Psoas muscle (tissue), 8 donors: ENCODE results near the gene PIK3C2A. TPM values are rescaled to one million over a fixed set of nuclear protein-coding genes. Genes with fewer than 3 reads are reported as not detected.
"Not testable (repeated sequence)": the region's sequence is repeated elsewhere in the genome, so short reads cannot be mapped to it uniquely, and the experiment has no call there.

Experiments used
- ATAC-seq, 4 donors: fragments of 200-7000 bp; cut with Tn5 transposase; one replicate each; pipeline ENCODE4 v1.9.1; 2020; ENCODE audit warnings: moderate library complexity in 3 of 4, mild to moderate bottlenecking in 2 of 4
- DNase-seq, 2 donors: peaks; one replicate each; pipeline ENCODE4 v3.0.0-alpha.2; 2020
- H3K27ac ChIP-seq: fragments of 200-600 bp; one replicate; pipeline ENCODE4 v1.8.0; 2022
- H3K27me3 ChIP-seq, 3 donors: fragments of 200-600 bp in 1 of 3; one replicate each; pipeline versions ENCODE4 v1.6.1 to v1.8.0; 2013 to 2022; ENCODE audit warnings: low read length in 2 of 3, mild to moderate bottlenecking in 2 of 3, moderate library complexity in 1 of 3; ENCODE audit not compliant: insufficient read depth in 3 of 3
- H3K36me3 ChIP-seq, 2 donors: fragments of 200-600 bp in 1 of 2; one replicate each; pipeline versions ENCODE4 v1.6.1 to v1.8.0; 2013 to 2022; ENCODE audit warnings: low read depth in 1 of 2, mild to moderate bottlenecking in 1 of 2, moderate library complexity in 1 of 2; ENCODE audit not compliant: insufficient read depth in 1 of 2
- H3K4me1 ChIP-seq: fragments of 200-600 bp; one replicate; pipeline ENCODE4 v1.8.0; 2022
- H3K4me3 ChIP-seq: fragments of 200-600 bp; one replicate; pipeline ENCODE4 v1.8.0; 2022; ENCODE audit warnings: mild to moderate bottlenecking
- H3K9me3 ChIP-seq: fragments of 200-600 bp; one replicate; pipeline ENCODE4 v1.8.0; 2022
- WGBS, 3 donors: extraction: QIAGEN DNeasy Blood & Tissue Kit; methylation state at CpG; one replicate each; pipeline versions ENCODE4 v1.1.6 to v1.1.7; 2013; 5-methylcytosine and 5-hydroxymethylcytosine counted together
- intact Hi-C, 2 donors: fragments of 100-400 bp; cut with DNase I; formaldehyde crosslinking; loops; one replicate each; pipeline versions ENCODE4 v1.11.0 to v1.14.2; 2022
- polyA plus RNA-seq, 3 donors: library from polyadenylated mRNA; stranded (reverse); fragments of 200-250 nt; gene quantifications; one replicate each; pipeline ENCODE4 v1.2.3, GENCODE V29; 2013
- total RNA-seq, 4 donors: library from RNA; stranded (reverse); fragmentation: NEBNext Ultra II Directional in 2 of 4; extraction: Animal tissue kit (Norgen Biotek cat#: 25700) in 2 of 4; gene quantifications; one replicate each; pipeline versions ENCODE4 v1.2.1 to v1.2.4, GENCODE V29; 2021 to 2023
- TF ChIP-seq, protein P1 (sequence below): fragments of 200-600 bp; IDR thresholded peaks from one replicate; pipeline ENCODE4 v1.8.0; 2022; ENCODE audit warnings: antibody characterized with exemption
- donor health status: healthy with polysubstance abuse.
- donor health status: DM: no; HTN: no; CAD: no; lungs with moderate emphysema.
- donor health status: Bipolar disorder and iron deficiency.
- donor health status: healthy.
- donor health status: DM: yes; HTN: yes; CAD: no.
- donor health status: DM: no; HTN: no; CAD: no.
- donor health status: DM: no; HTN: no; CAD: no.
- donor health status: DM: yes; HTN: yes; CAD: no.

Gene PIK3C2A
- total and polyA plus RNA-seq, 7 donors: 3.1 to 16.6 (median 14.0) TPM

DNA sequence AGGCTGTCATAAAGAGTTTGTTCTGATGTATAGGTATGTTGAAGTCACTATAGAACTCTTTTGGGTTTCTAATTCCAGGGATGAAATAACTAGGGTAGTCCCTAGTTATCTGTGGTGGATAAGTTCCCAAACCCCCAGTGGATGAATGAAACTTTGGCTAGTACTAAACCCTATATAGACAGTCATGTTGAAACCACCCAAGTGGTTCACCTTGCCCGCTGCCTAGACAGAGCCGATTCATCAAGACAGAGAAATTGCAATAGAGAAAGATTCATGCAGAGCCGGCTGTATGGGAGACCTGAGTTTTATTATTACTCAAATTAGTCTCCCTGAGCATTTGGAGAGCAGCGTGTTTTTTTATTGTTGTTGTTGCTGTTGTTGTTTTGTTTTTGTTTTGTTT, 44.9 kb upstream of the PIK3C2A start:
- TF ChIP-seq, protein P1, sequence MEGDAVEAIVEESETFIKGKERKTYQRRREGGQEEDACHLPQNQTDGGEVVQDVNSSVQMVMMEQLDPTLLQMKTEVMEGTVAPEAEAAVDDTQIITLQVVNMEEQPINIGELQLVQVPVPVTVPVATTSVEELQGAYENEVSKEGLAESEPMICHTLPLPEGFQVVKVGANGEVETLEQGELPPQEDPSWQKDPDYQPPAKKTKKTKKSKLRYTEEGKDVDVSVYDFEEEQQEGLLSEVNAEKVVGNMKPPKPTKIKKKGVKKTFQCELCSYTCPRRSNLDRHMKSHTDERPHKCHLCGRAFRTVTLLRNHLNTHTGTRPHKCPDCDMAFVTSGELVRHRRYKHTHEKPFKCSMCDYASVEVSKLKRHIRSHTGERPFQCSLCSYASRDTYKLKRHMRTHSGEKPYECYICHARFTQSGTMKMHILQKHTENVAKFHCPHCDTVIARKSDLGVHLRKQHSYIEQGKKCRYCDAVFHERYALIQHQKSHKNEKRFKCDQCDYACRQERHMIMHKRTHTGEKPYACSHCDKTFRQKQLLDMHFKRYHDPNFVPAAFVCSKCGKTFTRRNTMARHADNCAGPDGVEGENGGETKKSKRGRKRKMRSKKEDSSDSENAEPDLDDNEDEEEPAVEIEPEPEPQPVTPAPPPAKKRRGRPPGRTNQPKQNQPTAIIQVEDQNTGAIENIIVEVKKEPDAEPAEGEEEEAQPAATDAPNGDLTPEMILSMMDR: no peak
- Histone ChIP-seq H3K4me3 (no peak overlapping the region), H3K9me3 (no peaks in the 10 kb centered on the region), H3K27ac (no peak overlapping the region), H3K27me3 (no peaks in the 10 kb centered on the region), H3K36me3 (no peaks in the 10 kb centered on the region), H3K4me1 (no peaks in the 10 kb centered on the region)
- ATAC-seq: no peak
- WGBS, 3 donors: 67 to 94% (median 77%) methylated on average over 4 of the region's 4 CpGs
- intact Hi-C loops: no loop called here
- no peak for DNase-seq

DNA sequence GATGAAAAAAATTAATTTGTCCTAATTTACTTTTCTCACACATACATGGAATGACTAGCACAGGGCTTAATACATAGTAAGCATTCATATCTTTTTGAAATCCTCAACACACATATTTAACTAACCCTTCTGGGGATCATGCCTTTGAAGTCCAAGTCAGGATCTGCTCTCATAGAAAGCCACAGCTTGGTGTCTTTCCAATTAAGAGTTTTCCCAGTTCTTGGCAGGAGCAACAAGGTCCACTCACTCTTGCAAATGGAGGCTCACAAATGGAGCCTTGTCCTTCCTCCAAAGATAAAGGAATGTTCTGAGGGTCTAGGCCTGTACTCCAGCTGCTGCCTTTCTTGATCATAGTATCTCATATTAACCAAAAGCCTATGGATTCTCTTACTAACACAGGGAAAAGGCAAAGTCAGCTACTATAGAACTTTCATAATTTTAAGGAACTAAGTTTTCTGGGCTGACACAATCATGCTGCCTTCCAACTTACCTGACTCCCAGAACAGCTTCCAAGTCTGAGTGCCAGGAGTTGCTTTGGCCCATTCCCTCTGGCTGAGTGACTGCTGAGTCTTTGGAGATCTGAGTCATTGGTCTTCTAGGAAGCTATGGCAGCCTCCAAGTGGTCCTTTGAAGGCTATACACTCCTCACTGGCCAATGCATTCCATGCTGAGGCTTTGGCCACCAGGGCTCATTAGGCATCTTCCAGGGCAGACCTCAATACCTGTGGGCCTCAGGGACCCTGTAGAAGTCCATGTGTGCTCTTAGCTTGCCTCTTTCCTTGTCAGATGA, 43.0 kb upstream of the PIK3C2A start:
- TF ChIP-seq, protein P1: no peak

DNA sequence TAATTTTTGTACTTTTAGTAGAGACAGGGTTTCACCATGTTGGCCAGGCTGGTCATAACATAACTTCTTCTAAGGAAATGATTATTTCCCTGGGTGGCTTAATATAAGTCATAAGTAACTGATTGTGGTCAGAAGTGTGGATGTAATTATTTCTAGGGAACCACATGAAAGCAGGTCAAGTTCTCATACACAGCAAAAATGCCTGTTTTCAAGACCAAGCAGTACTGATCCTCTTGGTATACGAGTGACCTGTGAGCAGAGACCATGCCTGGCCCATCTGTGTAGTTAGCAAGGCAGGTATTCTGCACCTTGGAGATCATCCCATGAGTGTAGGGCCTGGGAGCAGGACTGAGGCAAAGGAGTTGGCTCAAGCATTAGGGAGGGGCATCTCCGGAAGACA, 36.3 kb upstream of the PIK3C2A start:
- ATAC-seq (no peak), DNase-seq (no peak)
- no peaks in the 10 kb centered on the region for H3K36me3 ChIP-seq
- intact Hi-C loops: no loop called here
- no peak overlapping the region for H3K4me3 ChIP-seq
- 77 to 82% (median 78%) methylated on average over 2 of the region's 2 CpGs for WGBS, 3 donors
- H3K27me3 ChIP-seq: no peaks in the 10 kb centered on the region
- no peak overlapping the region for H3K27ac ChIP-seq
- no peaks in the 10 kb centered on the region for H3K9me3 ChIP-seq
- H3K4me1 ChIP-seq: no peaks in the 10 kb centered on the region
- TF ChIP-seq, protein P1: no peak

More for the DNA sequence above, 43.0 kb upstream of the PIK3C2A start:
- H3K4me1 ChIP-seq: no peaks in the 10 kb centered on the region
- no peaks in the 10 kb centered on the region for H3K36me3 ChIP-seq
- H3K27ac ChIP-seq: no peak overlapping the region
- intact Hi-C loops: no loop called here
- no peak for ATAC-seq
- H3K4me3 ChIP-seq: no peak overlapping the region
- no peak for DNase-seq
- H3K9me3 ChIP-seq: no peaks in the 10 kb centered on the region
- no peaks in the 10 kb centered on the region for H3K27me3 ChIP-seq

DNA sequence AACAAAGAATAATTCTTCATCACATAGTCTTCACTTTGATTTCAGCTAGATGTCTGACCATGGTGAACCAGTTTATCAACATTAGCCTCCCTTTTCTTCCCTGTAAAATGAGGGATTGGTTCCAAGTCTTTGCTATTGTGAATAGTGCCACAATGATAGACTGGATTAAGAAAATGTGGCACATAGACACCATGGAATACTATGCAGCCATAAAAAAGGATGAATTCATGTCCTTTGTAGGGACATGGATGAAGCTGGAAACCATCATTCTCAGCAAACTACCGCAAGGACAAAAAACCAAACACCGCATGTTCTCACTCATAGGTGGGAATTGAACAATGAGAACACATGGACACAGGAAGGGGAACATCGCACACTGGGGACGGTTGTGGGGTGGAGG, 35.2 kb upstream of the PIK3C2A start:
- intact Hi-C loops, H3K4me3 ChIP-seq, ATAC-seq, H3K27me3 ChIP-seq, H3K9me3 ChIP-seq, H3K4me1 ChIP-seq, H3K27ac ChIP-seq, H3K36me3 ChIP-seq, DNase-seq: not testable (repeated sequence)
- 94 to 100% (median 100%) methylated on average over 2 of the region's 4 CpGs for WGBS, 3 donors

DNA sequence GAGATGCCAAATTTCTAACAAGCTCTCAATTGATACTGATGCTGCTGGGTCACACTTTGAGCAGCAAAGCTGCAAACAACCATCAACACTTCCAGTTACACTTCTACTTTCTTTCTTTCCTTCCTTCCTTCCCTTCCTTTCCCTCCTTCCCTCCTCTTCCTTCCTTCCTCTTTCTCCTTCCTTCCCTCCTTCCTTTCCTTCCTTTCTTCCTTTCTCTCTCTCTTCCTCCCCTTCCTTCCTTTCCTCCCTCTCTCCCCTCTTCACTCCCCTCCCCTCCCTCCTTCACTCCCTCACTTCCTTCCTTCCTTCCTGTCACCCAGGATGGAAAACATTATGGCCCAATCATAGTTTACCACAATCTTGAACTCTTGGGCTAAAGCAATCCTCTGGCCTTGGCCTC, 33.0 kb upstream of the PIK3C2A start:
- Histone ChIP-seq H3K27ac (no peak overlapping the region), H3K36me3 (no peaks in the 10 kb centered on the region), H3K9me3 (no peaks in the 10 kb centered on the region), H3K27me3 (no peaks in the 10 kb centered on the region), H3K4me1 (no peaks in the 10 kb centered on the region), H3K4me3 (no peak overlapping the region)
- TF ChIP-seq, protein P1: no peak
- no peak for DNase-seq
- intact Hi-C loops: no loop called here
- ATAC-seq: no peak

DNA sequence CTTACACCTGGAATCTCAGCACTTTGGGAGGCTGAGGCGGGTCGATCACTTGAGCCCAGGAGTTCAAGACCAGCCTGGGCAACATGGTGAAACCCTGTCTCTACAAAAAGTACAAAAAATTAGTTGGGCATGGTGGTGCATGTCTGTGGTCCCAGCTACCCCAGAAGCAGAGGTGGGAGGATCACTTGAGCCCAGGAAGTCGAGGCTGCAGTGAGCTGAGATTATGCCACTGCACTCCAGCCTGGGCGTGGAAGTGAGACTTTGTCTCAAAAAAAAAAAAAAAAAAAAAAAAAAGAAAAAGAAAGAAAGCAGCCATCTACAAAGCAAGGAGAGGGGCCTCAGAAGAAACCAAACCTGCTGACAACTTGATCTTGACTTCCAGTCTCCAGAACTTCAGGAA, 32.1 kb upstream of the PIK3C2A start:
- intact Hi-C loops: loop anchor here in 1 of 2 donors (10.0 kb wide), 1 partner anchor 115 kb away; the partner anchor contains the start of gene NCR3LG1
- not testable (repeated sequence) for H3K9me3 ChIP-seq, DNase-seq, H3K36me3 ChIP-seq, H3K27ac ChIP-seq, H3K4me1 ChIP-seq, H3K4me3 ChIP-seq, ATAC-seq, H3K27me3 ChIP-seq
- 85 to 95% (median 90%) methylated on average over 3 to 4 of the region's 4 CpGs for WGBS, 3 donors
